Esophagus muscularis mucosa (tissue), 4 donors: ENCODE results near the gene AIG1. TPM values are rescaled to one million over a fixed set of nuclear protein-coding genes. Genes with fewer than 3 reads are reported as not detected.

ENCODE experiments used
- DNase-seq: peaks from one replicate; pipeline ENCODE4 v3.0.0-alpha.2; 2017; ENCODE audit errors: extremely low spot score
- H3K27ac ChIP-seq, 4 donors: fragments of 200-600 bp; sonication (generic); replicated peaks in 1 of 4; 1 replicate in 3 of 4; 2 replicates in 1 of 4; pipeline ENCODE4 v1.5.1; 2016 to 2019; ENCODE audit warnings: mild to moderate bottlenecking in 1 of 4
- H3K27me3 ChIP-seq, 4 donors: fragments of 200-600 bp; sonication (generic); one replicate each; pipeline versions ENCODE4 v1.5.1 to v1.6.0; 2016 to 2019
- H3K36me3 ChIP-seq, 4 donors: fragments of 200-600 bp; sonication (generic); one replicate each; pipeline ENCODE4 v1.5.1; 2016 to 2019
- H3K4me1 ChIP-seq, 4 donors: fragments of 200-600 bp; sonication (generic); one replicate each; pipeline ENCODE4 v1.5.1; 2016 to 2019
- H3K4me3 ChIP-seq, 4 donors: fragments of 200-600 bp; sonication (generic); 1 replicate in 2 of 4; 2 replicates in 2 of 4; pipeline ENCODE4 v1.5.1; 2016 to 2019; ENCODE audit warnings: mild to moderate bottlenecking in 4 of 4, moderate library complexity in 1 of 4
- H3K9me3 ChIP-seq, 4 donors: fragments of 200-600 bp; sonication (generic); 1 replicate in 3 of 4; 2 replicates in 1 of 4; pipeline ENCODE4 v1.5.1; 2016 to 2019
- EP300 ChIP-seq: sonication (generic); formaldehyde crosslinking; IDR thresholded peaks from one replicate; pipeline ENCODE4 v1.6.1; 2017; ENCODE audit warnings: antibody characterized with exemption
- POLR2A ChIP-seq: fragments of 450-650 bp; IDR thresholded peaks from one replicate; pipeline ENCODE4 v1.6.1; 2017; ENCODE audit warnings: antibody characterized with exemption, moderate library complexity, mild to moderate bottlenecking, low read depth
- POLR2AphosphoS5 ChIP-seq, 2 donors: sonication (generic); formaldehyde crosslinking; IDR thresholded peaks; one replicate each; pipeline ENCODE4 v1.6.1; 2017; ENCODE audit warnings: antibody characterized with exemption in 2 of 2
- WGBS: methylation state at CpG from one replicate; pipeline ENCODE4 v1.1.5; 2018; 5-methylcytosine and 5-hydroxymethylcytosine counted together
- intact Hi-C: fragments of 100-400 bp; cut with DNase I; formaldehyde crosslinking; loops from one replicate; pipeline ENCODE4 v1.15.1; 2023
- total RNA-seq, 4 donors: library from RNA; depleted of rRNA; stranded (reverse); fragments of >200 nt; gene quantifications; one replicate each; pipeline versions ENCODE4 v1.1.0 to v1.2.1, GENCODE V29; 2016
- TF ChIP-seq, protein P1 (sequence below), 3 experiments: fragments of 200-600 bp in 2 of 3; fragments of 450-650 bp in 1 of 3; sonication (generic) in 2 of 3; IDR thresholded peaks; one replicate each; pipeline ENCODE4 v1.5.1; 2017 to 2019; ENCODE audit warnings: antibody characterized with exemption in 3 of 3, mild to moderate bottlenecking in 2 of 3, moderate library complexity in 1 of 3

Gene AIG1
- total RNA-seq, 4 donors from 2014 or later, result 21.0 to 26.3 (median 23.4) TPM

DNA sequence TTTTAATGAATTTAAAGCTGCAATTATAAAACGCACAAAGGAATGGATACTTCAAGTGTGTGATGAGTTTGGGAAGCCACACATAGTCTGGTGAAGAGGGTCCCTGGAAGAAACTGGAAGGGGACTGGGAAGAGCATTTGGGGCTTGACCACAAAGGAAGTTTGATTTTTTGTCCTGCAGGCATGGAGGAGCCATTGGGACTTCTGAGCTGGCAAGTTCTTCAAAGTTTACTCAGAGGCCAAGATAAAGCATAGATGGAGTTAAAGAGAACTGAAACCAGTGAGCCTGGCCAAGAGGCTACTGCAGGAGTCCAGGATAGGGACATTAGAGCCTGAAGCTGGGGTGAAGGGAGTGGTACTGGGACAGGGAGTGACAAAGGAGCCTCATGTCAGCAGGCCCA, 95.0 kb downstream of the AIG1 start:
- Histone ChIP-seq H3K9me3 (no peaks in the 10 kb centered on the region), H3K36me3 (no peaks in the 10 kb centered on the region), H3K4me3 (no peak overlapping the region), H3K4me1 (peaks cover 4 to 16% (median 11%) of the 10 kb centered on the region in 4 donors), H3K27ac (no peak overlapping the region), H3K27me3 (no peaks in the 10 kb centered on the region)
- no peak for DNase-seq
- TF ChIP-seq POLR2A, result no peak
- no peak for TF ChIP-seq EP300
- TF ChIP-seq, protein P1, sequence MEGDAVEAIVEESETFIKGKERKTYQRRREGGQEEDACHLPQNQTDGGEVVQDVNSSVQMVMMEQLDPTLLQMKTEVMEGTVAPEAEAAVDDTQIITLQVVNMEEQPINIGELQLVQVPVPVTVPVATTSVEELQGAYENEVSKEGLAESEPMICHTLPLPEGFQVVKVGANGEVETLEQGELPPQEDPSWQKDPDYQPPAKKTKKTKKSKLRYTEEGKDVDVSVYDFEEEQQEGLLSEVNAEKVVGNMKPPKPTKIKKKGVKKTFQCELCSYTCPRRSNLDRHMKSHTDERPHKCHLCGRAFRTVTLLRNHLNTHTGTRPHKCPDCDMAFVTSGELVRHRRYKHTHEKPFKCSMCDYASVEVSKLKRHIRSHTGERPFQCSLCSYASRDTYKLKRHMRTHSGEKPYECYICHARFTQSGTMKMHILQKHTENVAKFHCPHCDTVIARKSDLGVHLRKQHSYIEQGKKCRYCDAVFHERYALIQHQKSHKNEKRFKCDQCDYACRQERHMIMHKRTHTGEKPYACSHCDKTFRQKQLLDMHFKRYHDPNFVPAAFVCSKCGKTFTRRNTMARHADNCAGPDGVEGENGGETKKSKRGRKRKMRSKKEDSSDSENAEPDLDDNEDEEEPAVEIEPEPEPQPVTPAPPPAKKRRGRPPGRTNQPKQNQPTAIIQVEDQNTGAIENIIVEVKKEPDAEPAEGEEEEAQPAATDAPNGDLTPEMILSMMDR (IDR thresholded peaks at IDR 0.05), result no peak
- TF ChIP-seq POLR2AphosphoS5 (IDR thresholded peaks at IDR 0.05), result no peak
- intact Hi-C loops, result no loop called here
- WGBS, result 84% methylated on average over 1 of the region's 1 CpG

DNA sequence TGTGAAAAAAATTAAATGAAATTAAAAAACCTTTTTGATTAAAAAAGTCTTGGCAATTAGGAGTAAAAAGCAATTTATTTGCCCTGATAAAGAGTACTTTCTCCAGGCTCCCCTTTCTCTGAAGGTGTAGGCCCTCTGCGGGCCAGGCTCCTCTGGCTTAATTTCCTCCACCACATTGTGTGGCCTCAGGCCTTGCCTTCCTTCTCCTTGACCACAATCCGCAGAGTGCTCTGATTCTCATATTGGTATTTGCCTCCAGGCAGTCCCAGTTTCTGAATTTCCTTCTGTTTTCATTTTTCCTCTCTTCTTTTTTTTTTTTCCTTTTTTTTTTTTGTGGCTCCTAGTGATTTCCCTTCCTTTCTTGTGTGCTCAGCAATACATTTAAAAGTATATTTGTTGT, 96.4 kb downstream of the AIG1 start:
- TF ChIP-seq POLR2AphosphoS5 (IDR thresholded peaks at IDR 0.05), result no peak
- TF ChIP-seq POLR2A, result no peak
- TF ChIP-seq EP300, result no peak
- TF ChIP-seq, protein P1 (IDR thresholded peaks at IDR 0.05), result no peak
- WGBS, result 84% methylated on average over 2 of the region's 2 CpGs
- Histone ChIP-seq H3K4me1 (peaks cover 4 to 16% (median 12%) of the 10 kb centered on the region in 4 donors), H3K27ac (no peak overlapping the region), H3K36me3 (no peaks in the 10 kb centered on the region), H3K27me3 (no peaks in the 10 kb centered on the region), H3K9me3 (no peaks in the 10 kb centered on the region), H3K4me3 (no peak overlapping the region)
- intact Hi-C loops, result no loop called here
- no peak for DNase-seq

DNA sequence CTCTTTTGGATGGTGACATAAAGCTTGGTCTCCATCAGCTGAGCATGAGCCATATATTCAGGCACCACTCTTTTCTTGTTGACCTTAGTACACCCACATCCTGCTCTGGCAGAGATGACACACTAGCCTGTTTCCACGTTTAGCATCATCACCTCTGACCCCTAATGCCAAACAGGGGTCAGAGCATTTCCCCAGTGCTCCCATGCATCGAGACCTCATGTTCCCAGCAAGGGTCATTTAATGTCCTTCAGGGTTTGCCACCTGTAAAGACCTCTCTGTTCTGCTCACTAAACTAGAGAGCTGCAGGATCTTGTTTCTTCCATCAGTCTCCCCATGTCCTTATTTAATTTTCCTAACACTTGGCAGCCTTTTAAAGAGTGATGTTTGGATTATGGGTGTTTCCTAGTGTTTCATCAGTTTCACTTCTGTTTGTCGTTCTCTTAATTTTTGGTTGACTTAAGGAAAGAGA, 97.5 kb downstream of the AIG1 start:
- no peak for DNase-seq
- TF ChIP-seq, protein P1 (IDR thresholded peaks at IDR 0.05), result no peak
- intact Hi-C loops, result no loop called here
- Histone ChIP-seq H3K36me3 (no peaks in the 10 kb centered on the region), H3K4me1 (peaks cover 4 to 16% (median 12%) of the 10 kb centered on the region in 4 donors), H3K4me3 (no peak overlapping the region), H3K27ac (no peak overlapping the region), H3K9me3 (no peaks in the 10 kb centered on the region), H3K27me3 (no peaks in the 10 kb centered on the region)
- WGBS, result 27% methylated on average over 3 of the region's 3 CpGs

DNA sequence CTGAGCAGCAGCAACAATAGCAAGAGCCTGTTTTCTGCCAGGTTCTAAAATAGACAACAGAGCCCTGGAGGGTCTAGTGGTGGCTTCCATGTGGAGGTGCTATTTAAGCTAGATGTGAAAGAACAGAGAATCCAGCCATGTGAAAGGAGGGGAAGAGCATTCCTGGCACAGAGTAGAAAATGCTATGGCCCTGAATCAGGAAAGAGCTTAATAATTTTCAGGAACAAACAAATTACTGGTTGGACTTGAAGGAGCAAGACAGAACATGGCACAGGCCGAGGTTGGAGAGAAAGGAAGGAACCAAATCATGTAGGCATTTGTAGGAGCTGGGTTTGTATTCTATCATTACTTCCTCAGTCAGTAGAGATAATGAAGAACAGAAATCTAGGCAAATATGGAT, 98.3 kb downstream of the AIG1 start:
- H3K4me3 ChIP-seq, result no peak overlapping the region
- DNase-seq, result no peak
- H3K27ac ChIP-seq, result no peak overlapping the region
- 92% methylated on average over 1 of the region's 1 CpG for WGBS
- no peaks in the 10 kb centered on the region for H3K36me3 ChIP-seq
- H3K27me3 ChIP-seq, result no peaks in the 10 kb centered on the region
- intact Hi-C loops, result no loop called here
- TF ChIP-seq, protein P1 (IDR thresholded peaks at IDR 0.05), result no peak
- TF ChIP-seq EP300 (no peak), POLR2AphosphoS5 (IDR thresholded peaks at IDR 0.05) (no peak), POLR2A (no peak)
- no peaks in the 10 kb centered on the region for H3K9me3 ChIP-seq
- peaks cover 4 to 16% (median 12%) of the 10 kb centered on the region in 4 donors for H3K4me1 ChIP-seq

DNA sequence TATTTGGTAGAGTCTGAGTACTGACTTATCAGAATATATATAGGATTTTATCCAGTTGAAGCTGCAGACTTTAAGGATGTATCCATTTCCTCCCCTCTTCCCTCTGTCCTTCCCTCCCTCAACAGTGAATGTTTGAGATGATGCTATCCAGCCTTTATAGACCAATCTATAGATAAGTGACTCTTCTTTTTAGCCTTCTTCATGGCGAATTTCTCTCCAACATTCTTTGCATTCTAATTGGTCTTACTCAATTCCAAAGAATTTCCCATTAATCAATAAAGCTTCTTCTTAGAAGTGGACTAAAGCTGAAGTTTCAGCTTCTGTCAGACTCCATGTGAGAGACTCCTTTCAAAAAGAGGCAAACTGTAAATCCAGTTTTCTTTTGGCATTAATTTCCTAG, 99.3 kb downstream of the AIG1 start:
- H3K4me3 ChIP-seq, result no peak overlapping the region
- DNase-seq, result no peak
- no peak overlapping the region for H3K27ac ChIP-seq
- intact Hi-C loops, result no loop called here
- TF ChIP-seq, protein P1 (IDR thresholded peaks at IDR 0.05), result no peak
- TF ChIP-seq POLR2A, result no peak
- TF ChIP-seq EP300, result no peak
- no peak for TF ChIP-seq POLR2AphosphoS5 (IDR thresholded peaks at IDR 0.05)
- 63% methylated on average over 1 of the region's 1 CpG for WGBS
- no peaks in the 10 kb centered on the region for H3K36me3 ChIP-seq
- H3K9me3 ChIP-seq, result no peaks in the 10 kb centered on the region
- no peaks in the 10 kb centered on the region for H3K27me3 ChIP-seq
- peaks cover 4 to 16% (median 12%) of the 10 kb centered on the region in 4 donors for H3K4me1 ChIP-seq
